HG03097 (cell line): Measurements from ENCODE around the gene SEMA3E.
"Not testable (repeated sequence)": the region's sequence is repeated elsewhere in the genome, so short reads cannot be mapped to it uniquely, and the experiment has no call there.

Experiments used
- ATAC-seq: cut with Tn5 transposase; IDR thresholded peaks from one replicate; pipeline ENCODE4 v1.9.1; 2021; ENCODE audit not compliant: unreplicated experiment, low FRiP score

Gene SEMA3E

DNA sequence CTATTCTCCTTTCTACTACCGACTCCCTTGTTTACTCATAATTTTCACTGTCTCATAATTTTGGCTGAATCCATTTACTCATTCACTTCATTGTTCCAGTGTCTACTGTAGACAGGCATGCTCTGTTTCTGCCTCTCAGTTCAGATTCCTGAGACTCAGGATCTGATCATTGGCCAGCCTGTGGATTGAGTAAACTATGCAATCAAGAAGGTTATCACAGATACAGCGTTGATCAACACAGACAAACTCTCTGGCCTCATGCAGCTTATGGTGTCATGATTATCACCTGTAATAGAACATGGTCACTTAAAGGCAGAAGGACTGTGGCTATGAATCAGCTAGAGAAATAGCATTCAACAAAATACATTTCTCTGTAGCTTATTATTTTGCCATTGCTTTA, 86.0 kb downstream of the SEMA3E start:
- ATAC-seq, result no peak

- ATAC-seq, result no peak
These were observed 86.7 kb downstream of the SEMA3E start for GRCh38 chr7:83562289-83562688.

DNA sequence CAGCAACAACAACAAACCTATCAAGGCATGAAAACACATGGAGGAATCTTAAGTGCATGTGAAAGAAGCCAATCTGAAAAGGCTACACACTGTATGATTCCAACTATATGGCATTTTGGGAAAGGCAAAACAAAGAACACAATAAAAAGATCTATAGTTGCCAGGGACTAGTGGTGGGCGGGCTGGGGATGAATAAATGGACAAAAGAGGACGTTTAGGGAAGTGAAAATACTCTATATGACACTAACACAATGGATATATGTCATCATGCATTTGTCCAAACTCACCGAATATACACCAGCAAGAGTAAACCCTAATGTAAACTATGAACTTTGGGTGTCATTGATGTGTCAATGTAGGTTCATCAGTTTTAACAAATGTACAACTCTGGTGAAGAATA, 89.1 kb downstream of the SEMA3E start:
- no peak for ATAC-seq

GRCh38 chr7:83552556-83552955, 96.4 kb downstream of the SEMA3E start:
- ATAC-seq, result not testable (repeated sequence)

- ATAC-seq, result no peak
These were observed 98.8 kb downstream of the SEMA3E start for GRCh38 chr7:83550100-83550499.

DNA sequence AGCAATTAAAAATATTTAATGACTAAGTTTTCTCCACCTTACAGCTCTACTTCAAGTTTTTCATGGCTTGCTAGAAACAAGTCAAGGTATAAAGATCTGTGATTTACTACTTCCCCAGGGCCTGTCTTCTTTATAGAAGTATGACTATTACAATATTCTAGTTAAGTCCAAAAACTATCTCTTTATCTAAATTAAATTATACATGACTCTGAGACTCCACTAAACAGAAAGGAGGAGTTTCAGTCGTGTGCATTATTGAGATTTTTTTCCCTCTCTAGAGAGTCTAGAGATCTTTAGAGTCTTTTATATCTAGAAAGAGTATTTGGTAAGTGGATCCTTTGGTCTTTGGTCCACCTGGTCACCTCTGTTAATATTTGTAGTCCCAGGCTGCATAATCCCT, 100.7 kb downstream of the SEMA3E start:
- ATAC-seq, result no peak

- no peak for ATAC-seq
These were observed 101.4 kb downstream of the SEMA3E start for GRCh38 chr7:83547526-83547925.

- ATAC-seq, result no peak
These were observed 102.4 kb downstream of the SEMA3E start for GRCh38 chr7:83546586-83546985.

DNA sequence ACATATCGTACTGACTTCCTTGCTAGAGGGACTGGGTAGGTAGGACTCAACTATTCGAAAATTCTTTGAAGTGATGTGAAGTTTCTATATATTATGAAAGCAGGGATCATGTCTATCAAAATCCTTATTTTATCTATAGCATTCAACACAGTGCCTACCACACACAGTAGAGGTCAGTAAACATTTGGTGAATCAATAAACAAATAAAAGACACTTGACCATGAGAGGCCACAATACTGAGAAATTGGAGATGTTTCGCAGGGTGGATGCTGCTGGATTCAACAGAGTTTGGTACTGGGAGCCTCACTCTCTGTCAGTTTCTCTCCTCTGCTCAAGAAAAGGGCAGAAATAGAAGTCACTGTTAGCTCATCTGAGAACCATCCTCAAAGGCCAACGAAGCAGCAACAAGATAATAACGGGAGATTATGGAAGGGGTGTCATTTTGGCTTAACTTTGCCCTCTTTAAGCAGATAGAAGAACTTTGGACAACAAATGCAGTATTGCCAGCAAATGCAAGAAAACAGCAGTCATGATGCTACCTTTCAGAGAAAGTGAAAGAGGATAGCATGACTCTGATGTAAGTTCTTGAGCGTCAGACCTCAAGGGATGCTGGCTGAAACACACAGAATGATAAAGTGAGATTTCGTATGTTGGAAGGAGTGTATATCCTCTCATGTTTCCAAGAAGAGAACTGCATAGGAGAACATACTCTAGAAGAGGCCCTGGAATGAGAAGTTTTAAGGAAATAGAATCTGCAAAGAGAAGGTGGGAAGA, 107.6 kb downstream of the SEMA3E start:
- ATAC-seq, result no peak

GRCh38 chr7:83534488-83534887, 114.5 kb downstream of the SEMA3E start:
- no peak for ATAC-seq

DNA sequence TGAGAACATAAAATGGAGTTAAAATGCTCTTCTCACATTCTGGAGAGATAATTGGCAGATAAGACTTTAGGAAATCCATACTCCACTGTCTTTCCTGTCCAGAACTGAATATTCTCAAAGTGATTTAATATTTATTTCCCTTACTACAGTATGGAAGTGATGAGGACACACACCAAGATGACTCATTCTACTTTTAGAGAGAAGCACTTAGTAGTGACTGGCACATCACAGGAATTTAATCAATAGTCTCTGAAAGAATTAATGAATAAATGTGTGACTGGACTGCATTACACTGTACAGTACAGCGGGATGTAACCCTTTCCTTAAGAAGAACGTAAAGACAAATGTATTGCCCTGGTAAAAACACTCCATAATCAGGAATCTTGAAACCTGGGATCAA, 116.7 kb downstream of the SEMA3E start:
- no peak for ATAC-seq

DNA sequence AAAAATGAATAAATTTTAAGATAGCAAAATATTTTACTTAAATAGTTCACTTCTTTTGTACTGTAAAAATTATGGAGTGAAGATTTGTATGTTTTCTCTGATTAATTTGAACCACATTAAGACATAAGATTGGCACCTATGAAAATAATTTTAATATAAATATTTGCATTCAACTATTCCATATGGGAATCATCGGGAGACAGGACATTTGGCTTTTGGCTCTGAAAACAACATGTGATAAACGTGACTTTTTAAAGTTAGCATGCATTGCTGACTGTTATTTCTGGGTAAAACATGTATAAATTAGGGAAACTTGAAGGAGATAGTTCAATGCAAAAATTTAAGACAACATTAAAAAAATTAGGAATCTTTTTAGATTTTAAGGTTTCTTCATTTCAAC, 117.2 kb downstream of the SEMA3E start:
- no peak for ATAC-seq

DNA sequence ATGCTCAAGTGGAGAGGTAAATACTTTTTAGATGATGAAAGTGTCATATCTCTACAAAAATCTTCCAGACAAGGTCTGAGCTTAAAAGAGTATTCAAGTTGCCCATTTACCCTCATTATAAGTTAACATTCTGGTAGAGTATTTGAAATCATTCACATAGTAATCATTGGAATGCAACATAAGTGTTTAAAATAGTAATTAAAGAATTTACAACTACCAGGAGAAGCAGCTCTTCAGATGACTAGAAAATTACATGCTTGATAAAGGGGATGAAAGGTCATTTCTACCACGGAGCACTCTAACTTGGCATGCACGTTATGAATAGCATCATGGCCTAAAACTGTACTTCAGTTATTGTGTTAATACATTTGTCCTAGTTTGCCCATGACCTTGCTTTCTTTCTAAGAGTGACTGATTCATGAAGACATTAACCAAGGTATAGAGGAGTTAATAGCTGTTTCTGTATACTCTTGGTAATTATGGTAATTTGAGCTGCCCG, 120.0 kb downstream of the SEMA3E start:
- no peak for ATAC-seq

DNA sequence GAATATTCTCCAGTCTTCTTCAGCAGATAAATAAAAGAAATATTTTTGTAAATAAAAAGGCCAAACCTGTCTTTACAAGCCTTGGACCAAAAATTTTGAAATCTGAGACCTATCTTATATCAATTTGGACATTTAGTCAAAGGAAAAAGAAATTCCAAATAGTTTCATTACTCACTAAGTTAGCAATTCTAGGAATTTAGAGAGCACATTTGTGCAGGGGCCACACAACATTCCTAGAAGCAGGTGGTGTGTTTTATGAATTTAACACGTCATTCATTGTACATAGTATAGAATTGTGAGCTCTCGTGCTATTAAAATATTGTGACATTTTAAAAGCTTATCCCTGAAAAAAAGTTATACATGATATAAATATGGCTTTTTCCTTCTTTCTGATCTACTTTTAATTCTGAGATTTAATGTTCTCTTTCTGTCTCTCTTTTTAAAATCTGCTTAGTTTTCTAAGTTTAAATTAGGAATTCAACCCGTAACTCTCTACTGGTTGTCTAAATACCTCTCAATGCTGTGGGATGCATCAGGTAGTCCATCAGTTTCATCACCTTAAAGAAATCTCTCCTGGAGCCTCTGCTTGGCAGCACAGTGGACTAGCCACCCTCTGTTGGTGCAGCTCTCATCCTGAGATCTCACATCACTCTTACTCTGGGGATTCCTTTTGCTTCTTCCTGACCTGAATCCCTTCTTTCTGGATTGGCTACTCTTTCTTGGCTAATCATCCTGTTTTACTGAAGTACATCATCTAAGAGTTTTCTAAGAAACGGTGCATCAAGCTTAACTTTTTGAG, 124.5 kb downstream of the SEMA3E start:
- ATAC-seq, result no peak

GRCh38 chr7:83520726-83521125, 128.2 kb downstream of the SEMA3E start:
- no peak for ATAC-seq

DNA sequence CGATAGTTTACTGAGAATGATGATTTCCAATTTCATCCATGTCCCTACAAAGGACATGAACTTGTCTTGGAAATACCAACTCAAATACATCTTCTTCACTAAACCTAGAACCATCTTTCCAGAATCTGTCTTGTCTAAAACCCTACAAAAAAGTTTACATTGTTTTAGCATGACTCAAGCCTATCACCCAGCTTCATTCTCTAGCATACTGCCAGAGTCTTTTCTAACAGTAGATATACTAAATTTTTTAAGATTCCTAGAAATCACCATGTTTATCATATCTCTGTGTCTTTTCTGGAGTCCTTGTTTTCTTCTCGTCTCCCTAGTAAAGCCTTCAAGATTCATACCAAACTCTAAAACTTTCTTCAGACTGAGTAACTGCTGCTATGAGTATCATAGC, 129.7 kb downstream of the SEMA3E start:
- ATAC-seq, result no peak

DNA sequence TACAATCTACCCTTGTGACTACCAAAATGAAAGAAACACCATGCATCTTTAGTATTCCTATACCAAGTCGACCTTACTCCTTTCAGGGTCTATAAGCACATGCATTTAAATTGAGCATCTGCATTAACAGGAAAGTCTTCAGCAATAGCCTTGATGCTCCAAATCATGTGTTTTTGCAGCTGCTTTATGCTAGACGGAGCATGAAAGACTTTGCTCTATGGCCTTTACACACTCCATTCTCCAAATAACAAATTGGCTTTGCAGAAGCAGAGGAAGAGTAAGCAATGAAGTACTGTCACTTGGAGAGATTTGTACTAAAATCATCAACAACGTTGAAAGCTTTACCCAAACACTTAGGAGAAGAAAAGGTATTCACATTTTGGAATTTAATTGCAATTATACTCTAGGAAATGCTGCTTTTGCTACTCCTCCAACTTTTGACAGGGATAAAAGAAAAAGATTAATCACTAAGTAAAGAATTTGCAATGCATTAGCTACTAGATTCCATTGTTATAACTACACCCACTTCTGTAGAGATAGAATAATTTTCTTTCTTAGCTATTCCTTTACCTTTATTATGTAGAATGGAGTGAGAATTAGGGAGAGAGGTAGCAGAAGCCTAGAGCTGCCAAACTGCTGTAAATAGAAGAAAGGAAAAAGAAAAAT, 131.8 kb downstream of the SEMA3E start:
- ATAC-seq, result no peak

DNA sequence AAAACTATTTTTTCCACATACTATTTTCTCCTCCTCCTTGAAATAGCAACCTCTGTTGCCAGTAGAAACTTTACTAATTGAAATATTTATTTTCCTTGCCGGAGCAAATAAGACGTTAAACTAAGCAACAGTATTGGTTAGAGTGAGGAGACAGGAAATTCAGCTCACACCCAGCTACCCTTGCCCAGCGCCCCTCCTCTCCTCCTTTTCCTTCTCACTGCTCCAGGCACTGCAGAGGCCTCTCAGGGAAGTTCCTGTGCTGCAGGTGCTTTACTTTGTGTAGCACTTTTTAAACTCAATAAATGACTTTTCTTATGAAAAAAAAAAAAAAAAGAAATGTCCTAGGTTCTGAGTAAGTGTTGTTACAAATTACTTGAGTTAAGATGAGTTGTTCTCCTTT, 134.0 kb downstream of the SEMA3E start:
- no peak for ATAC-seq

GRCh38 chr7:83509255-83510021, 139.5 kb downstream of the SEMA3E start:
- no peak for ATAC-seq

GRCh38 chr7:83504330-83504729, 144.6 kb downstream of the SEMA3E start:
- no peak for ATAC-seq

- no peak for ATAC-seq
These were observed 146.3 kb downstream of the SEMA3E start for GRCh38 chr7:83502636-83503035.
